IMR-90 (cell line): ENCODE results near the gene ZCWPW1. TPM values are rescaled to one million over a fixed set of nuclear protein-coding genes. Genes with fewer than 3 reads are reported as not detected.

Experiments
- ATAC-seq: fragments of 200-7000 bp; cut with Tn5 transposase; 2 replicates; pipeline ENCODE4 v1.9.1; 2020; ENCODE audit warnings: low read depth, mild to moderate bottlenecking, moderate library complexity
- BruUV-seq: library from RNA; stranded (reverse); fragments of 400-500 nt; replicated peaks from 2 replicates; lab custom pipeline; 2021; lab: Mats Ljungman, UMichigan
- CTCF ChIA-PET: fragments of 300-600 bp; formaldehyde crosslinking; extraction: SDS; loops from one replicate; lab custom pipeline; 2021; ENCODE audit warnings: antibody characterized with exemption; lab: Yijun Ruan, JAX
- POLR2A ChIA-PET: fragments of 300-600 bp; sonication (Branson Sonifier 250); formaldehyde crosslinking; loops from one replicate; lab custom pipeline; 2022; ENCODE audit warnings: antibody characterized with exemption; ENCODE audit not compliant: unreplicated experiment; lab: Charles Lee
- DNase-seq: peaks from one replicate; pipeline ENCODE4 v3.0.0; 2013
- H2AFZ ChIP-seq: replicated peaks from 2 replicates; pipeline ENCODE3; 2013; ENCODE audit warnings: low read length, mild to moderate bottlenecking; ENCODE audit not compliant: poor library complexity
- H2AK5ac ChIP-seq: 2 replicates; pipeline ENCODE4 v1.6.1; 2013; ENCODE audit warnings: low read depth, low read length, inconsistent platforms
- H2AK9ac ChIP-seq: replicated peaks from 2 replicates; pipeline ENCODE3; 2013; ENCODE audit warnings: mild to moderate bottlenecking, low read depth, low read length, moderate library complexity; ENCODE audit not compliant: poor library complexity
- H2BK120ac ChIP-seq: 2 replicates; pipeline ENCODE4 v1.6.1; 2013; ENCODE audit warnings: low read depth, low read length, inconsistent platforms
- H2BK15ac ChIP-seq: 3 replicates; pipeline ENCODE4 v1.6.1; 2013; ENCODE audit warnings: low read depth, low read length, inconsistent platforms
- H2BK20ac ChIP-seq: 2 replicates; pipeline ENCODE4 v1.6.1; 2013; ENCODE audit warnings: low read depth, mild to moderate bottlenecking, inconsistent platforms, low read length, moderate library complexity
- H2BK5ac ChIP-seq: 2 replicates; pipeline ENCODE4 v1.6.1; 2013; ENCODE audit warnings: mild to moderate bottlenecking, low read depth, low read length, inconsistent platforms; ENCODE audit not compliant: poor library complexity, severe bottlenecking
- H3K14ac ChIP-seq: replicated peaks from 2 replicates; pipeline ENCODE4 v1.6.1; 2013; ENCODE audit warnings: low read depth, low read length, inconsistent platforms
- H3K18ac ChIP-seq: 2 replicates; pipeline ENCODE4 v1.6.1; 2013; ENCODE audit warnings: low read depth, low read length, control low read depth
- H3K23ac ChIP-seq: 2 replicates; pipeline ENCODE4 v1.6.1; 2013; ENCODE audit warnings: low read depth, low read length, inconsistent platforms
- H3K27ac ChIP-seq: 2 replicates; pipeline ENCODE4 v1.5.1; 2013; ENCODE audit warnings: mild to moderate bottlenecking, control low read depth, low read length; ENCODE audit not compliant: insufficient read depth
- H3K27me3 ChIP-seq: 2 replicates; pipeline ENCODE4 v1.6.1; 2013; ENCODE audit warnings: low read length; ENCODE audit not compliant: control insufficient read depth, insufficient read depth
- H3K36me3 ChIP-seq: 2 replicates; pipeline ENCODE4 v1.6.1; 2013; ENCODE audit warnings: low read length, mixed read lengths; ENCODE audit not compliant: control insufficient read depth, insufficient read depth
- H3K4ac ChIP-seq: 2 replicates; pipeline ENCODE4 v1.6.1; 2013; ENCODE audit warnings: low read depth, low read length, inconsistent platforms
- H3K4me1 ChIP-seq: 2 replicates; pipeline ENCODE4 v1.6.1; 2013; ENCODE audit warnings: low read length, mixed read lengths; ENCODE audit not compliant: control insufficient read depth, insufficient read depth
- H3K4me2 ChIP-seq: 2 replicates; pipeline ENCODE4 v1.6.1; 2013; ENCODE audit warnings: low read depth, mild to moderate bottlenecking, control low read depth, low read length, moderate library complexity
- H3K4me3 ChIP-seq: 2 replicates; pipeline ENCODE4 v1.5.1; 2013; ENCODE audit warnings: low read depth, mild to moderate bottlenecking, control low read depth, low read length, moderate library complexity; ENCODE audit not compliant: insufficient read depth
- H3K56ac ChIP-seq: 2 replicates; pipeline ENCODE4 v1.6.1; 2013; ENCODE audit warnings: low read length, inconsistent platforms; ENCODE audit not compliant: insufficient read depth; ENCODE audit errors: extremely low read depth
- H3K79me1 ChIP-seq, 2 experiments: 2 replicates each; pipeline ENCODE4 v1.6.1; 2013; ENCODE audit warnings: low read length in 2 of 2, inconsistent platforms in 1 of 2, low read depth in 1 of 2
- H3K9ac ChIP-seq: 2 replicates; pipeline ENCODE4 v1.6.1; 2013; ENCODE audit warnings: low read depth, low read length, control low read depth
- H3K9me1 ChIP-seq: 2 replicates; pipeline ENCODE4 v1.6.1; 2013; ENCODE audit warnings: low read length, inconsistent platforms; ENCODE audit not compliant: insufficient read depth
- H3K9me3 ChIP-seq: 2 replicates; pipeline ENCODE4 v1.6.1; 2013; ENCODE audit warnings: low read length; ENCODE audit not compliant: control insufficient read depth, insufficient read depth
- H4K20me1 ChIP-seq: 2 replicates; pipeline ENCODE4 v1.6.1; 2013; ENCODE audit warnings: low read length, inconsistent platforms; ENCODE audit not compliant: insufficient read depth
- H4K5ac ChIP-seq: 2 replicates; pipeline ENCODE4 v1.6.1; 2013; ENCODE audit warnings: mild to moderate bottlenecking, low read depth, low read length, control low read depth
- H4K8ac ChIP-seq, 2 experiments: 2 replicates each; pipeline ENCODE4 v1.6.1; 2013; ENCODE audit warnings: low read depth in 2 of 2, low read length in 2 of 2, control low read depth in 1 of 2, inconsistent platforms in 1 of 2
- H4K91ac ChIP-seq: 2 replicates; pipeline ENCODE4 v1.6.1; 2013; ENCODE audit warnings: low read depth, low read length, inconsistent platforms; ENCODE audit not compliant: insufficient read depth
- BHLHE40 ChIP-seq: fragments of 150-350 bp; IDR thresholded peaks from 2 replicates; pipeline ENCODE4 v1.6.1; 2016; ENCODE audit warnings: mild to moderate bottlenecking, low read depth, low read length
- CEBPB ChIP-seq: IDR thresholded peaks from 2 replicates; pipeline ENCODE4 v1.6.1; 2012; ENCODE audit warnings: low read depth, low read length, improper control_type of control experiment
- CHD1 ChIP-seq: IDR thresholded peaks from 2 replicates; pipeline ENCODE4 v1.6.1; 2012; ENCODE audit warnings: low read depth, low read length, improper control_type of control experiment
- FOS ChIP-seq: fragments of 150-350 bp; IDR thresholded peaks from 2 replicates; pipeline ENCODE4 v1.6.1; 2016; ENCODE audit warnings: low read depth, low read length
- MAFK ChIP-seq: IDR thresholded peaks from 2 replicates; pipeline ENCODE4 v1.6.1; 2012; ENCODE audit warnings: low read depth, low read length, improper control_type of control experiment
- MAZ ChIP-seq: IDR thresholded peaks from 2 replicates; pipeline ENCODE4 v1.6.1; 2012; ENCODE audit warnings: low read depth, mild to moderate bottlenecking, low read length, improper control_type of control experiment, moderate library complexity, borderline replicate concordance
- MXI1 ChIP-seq: IDR thresholded peaks from 2 replicates; pipeline ENCODE4 v1.6.1; 2012; ENCODE audit warnings: low read depth, mild to moderate bottlenecking, low read length, moderate library complexity, borderline replicate concordance
- NFE2L2 ChIP-seq: fragments of 150-350 bp; IDR thresholded peaks from 2 replicates; pipeline ENCODE4 v1.6.1; 2016; ENCODE audit warnings: low read depth, mild to moderate bottlenecking, low read length
- POLR2A ChIP-seq: IDR thresholded peaks from 2 replicates; pipeline ENCODE4 v1.6.1; 2012; ENCODE audit warnings: mild to moderate bottlenecking, low read depth, low read length
- RAD21 ChIP-seq: IDR thresholded peaks from 2 replicates; pipeline ENCODE4 v1.6.1; 2012; ENCODE audit warnings: low read length, improper control_type of control experiment
- RCOR1 ChIP-seq: IDR thresholded peaks from 2 replicates; pipeline ENCODE4 v1.6.1; 2012; ENCODE audit warnings: mild to moderate bottlenecking, low read length, improper control_type of control experiment; ENCODE audit not compliant: insufficient replicate concordance
- RFX5 ChIP-seq: IDR thresholded peaks from 2 replicates; pipeline ENCODE4 v1.8.0; 2012; ENCODE audit warnings: low read depth, mild to moderate bottlenecking, low read length, moderate library complexity
- SMC3 ChIP-seq: fragments of 150-350 bp; IDR thresholded peaks from 2 replicates; pipeline ENCODE4 v1.6.1; 2016; ENCODE audit warnings: low read depth, mild to moderate bottlenecking, antibody characterized with exemption, low read length, moderate library complexity
- WGBS, 2 experiments: methylation state at CpG; one replicate each; pipeline versions ENCODE4 v1.1.5 to v1.1.7; 2013; ENCODE audit warnings: missing lambda C conversion rate in 2 of 2; ENCODE audit not compliant: insufficient read length in 1 of 2; ENCODE audit errors: extremely low coverage in 2 of 2; 5-methylcytosine and 5-hydroxymethylcytosine counted together
- dilution Hi-C: fragments of 300-500 bp; cut with HindIII; formaldehyde crosslinking; loops from one replicate; pipeline ENCODE4 v1.14.3; 2018; ENCODE audit warnings: low sequenced_read_pairs; ENCODE audit not compliant: unreplicated experiment
- in situ Hi-C: fragments of 300-500 bp; cut with MboI; formaldehyde crosslinking; loops from 3 replicates; pipeline ENCODE4 v1.14.3; 2019; ENCODE audit warnings: low sequenced_read_pairs, inconsistent platforms, mixed read lengths
- intact Hi-C: fragments of 100-400 bp; cut with micrococcal nuclease; formaldehyde crosslinking; loops from 2 replicates; pipeline ENCODE4 v1.10.0; 2022
- polyA plus RNA-seq, 3 experiments: library from polyadenylated mRNA; depleted of rRNA; stranded (reverse); fragments of >200 nt; gene quantifications; 2 replicates each; pipeline ENCODE4 v1.2.3, GENCODE V29; 2012; ENCODE audit warnings: low replicate concordance in 1 of 3
- total RNA-seq: library from RNA; depleted of rRNA; stranded (reverse); fragments of >200 nt; gene quantifications from 2 replicates; pipeline ENCODE4 v1.2.3, GENCODE V29; 2012
- TF ChIP-seq, protein P1 (sequence below): conservative IDR thresholded peaks from 2 replicates; pipeline ENCODE4 v1.5.1; 2012; ENCODE audit warnings: mild to moderate bottlenecking, low read depth, low read length, improper control_type of control experiment
- TF ChIP-seq, protein P2 (sequence below): fragments of 150-350 bp; IDR thresholded peaks from 2 replicates; pipeline ENCODE4 v1.6.1; 2016; ENCODE audit warnings: low read depth, mild to moderate bottlenecking, low read length, moderate library complexity, borderline replicate concordance
- TF ChIP-seq, protein P3 (sequence below): fragments of 150-350 bp; IDR thresholded peaks from 2 replicates; pipeline ENCODE4 v1.6.1; 2017; ENCODE audit warnings: mild to moderate bottlenecking, antibody characterized with exemption, low read length, low read depth

The ZCWPW1 gene
- total and polyA plus RNA-seq, 2 of the 4 experiments (the other 2 are of a cell fraction) = 0.72 to 1.3 TPM

DNA sequence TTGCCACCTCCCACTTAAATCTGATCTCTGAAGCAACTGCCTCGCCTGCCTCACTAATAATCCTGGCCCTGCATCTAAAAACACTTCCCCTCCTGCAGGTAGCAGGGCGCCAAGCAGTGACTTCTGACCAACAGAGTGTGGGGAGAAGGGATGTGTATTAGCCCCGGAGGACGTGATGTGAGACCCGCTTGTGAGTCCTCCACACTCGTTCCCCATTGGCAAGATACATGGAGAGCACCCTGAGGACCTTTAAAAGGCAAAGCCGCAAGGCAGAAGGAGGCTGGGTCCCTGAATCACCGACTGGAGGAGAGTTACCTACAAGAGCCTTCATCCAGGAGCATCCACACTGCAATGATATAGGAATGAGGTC, 61.3 kb downstream of the ZCWPW1 start:
- no peak overlapping the region for H4K91ac ChIP-seq
- H3K4me1 ChIP-seq = peaks cover 3% of the 10 kb centered on the region
- DNase-seq = no peak
- CTCF ChIA-PET = no interaction called here
- H3K56ac ChIP-seq = no peak overlapping the region
- no peak overlapping the region for H3K4me3 ChIP-seq
- H3K36me3 ChIP-seq = peaks cover 6% of the 10 kb centered on the region
- in situ Hi-C loops = no loop called here
- no peak overlapping the region for H4K8ac ChIP-seq
- no peak overlapping the region for H3K4ac ChIP-seq
- no peak for ATAC-seq
- TF ChIP-seq RFX5 (no peak), NFE2L2 (no peak), MXI1 (no peak), RAD21 (no peak), CHD1 (no peak), MAZ (no peak), SMC3 (no peak), FOS (no peak), RCOR1 (no peak), MAFK (no peak), POLR2A (no peak), BHLHE40 (no peak), CEBPB (no peak)
- TF ChIP-seq, protein P1, sequence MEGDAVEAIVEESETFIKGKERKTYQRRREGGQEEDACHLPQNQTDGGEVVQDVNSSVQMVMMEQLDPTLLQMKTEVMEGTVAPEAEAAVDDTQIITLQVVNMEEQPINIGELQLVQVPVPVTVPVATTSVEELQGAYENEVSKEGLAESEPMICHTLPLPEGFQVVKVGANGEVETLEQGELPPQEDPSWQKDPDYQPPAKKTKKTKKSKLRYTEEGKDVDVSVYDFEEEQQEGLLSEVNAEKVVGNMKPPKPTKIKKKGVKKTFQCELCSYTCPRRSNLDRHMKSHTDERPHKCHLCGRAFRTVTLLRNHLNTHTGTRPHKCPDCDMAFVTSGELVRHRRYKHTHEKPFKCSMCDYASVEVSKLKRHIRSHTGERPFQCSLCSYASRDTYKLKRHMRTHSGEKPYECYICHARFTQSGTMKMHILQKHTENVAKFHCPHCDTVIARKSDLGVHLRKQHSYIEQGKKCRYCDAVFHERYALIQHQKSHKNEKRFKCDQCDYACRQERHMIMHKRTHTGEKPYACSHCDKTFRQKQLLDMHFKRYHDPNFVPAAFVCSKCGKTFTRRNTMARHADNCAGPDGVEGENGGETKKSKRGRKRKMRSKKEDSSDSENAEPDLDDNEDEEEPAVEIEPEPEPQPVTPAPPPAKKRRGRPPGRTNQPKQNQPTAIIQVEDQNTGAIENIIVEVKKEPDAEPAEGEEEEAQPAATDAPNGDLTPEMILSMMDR = no peak
- TF ChIP-seq, protein P2, sequence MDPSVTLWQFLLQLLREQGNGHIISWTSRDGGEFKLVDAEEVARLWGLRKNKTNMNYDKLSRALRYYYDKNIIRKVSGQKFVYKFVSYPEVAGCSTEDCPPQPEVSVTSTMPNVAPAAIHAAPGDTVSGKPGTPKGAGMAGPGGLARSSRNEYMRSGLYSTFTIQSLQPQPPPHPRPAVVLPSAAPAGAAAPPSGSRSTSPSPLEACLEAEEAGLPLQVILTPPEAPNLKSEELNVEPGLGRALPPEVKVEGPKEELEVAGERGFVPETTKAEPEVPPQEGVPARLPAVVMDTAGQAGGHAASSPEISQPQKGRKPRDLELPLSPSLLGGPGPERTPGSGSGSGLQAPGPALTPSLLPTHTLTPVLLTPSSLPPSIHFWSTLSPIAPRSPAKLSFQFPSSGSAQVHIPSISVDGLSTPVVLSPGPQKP = no peak
- TF ChIP-seq, protein P3, sequence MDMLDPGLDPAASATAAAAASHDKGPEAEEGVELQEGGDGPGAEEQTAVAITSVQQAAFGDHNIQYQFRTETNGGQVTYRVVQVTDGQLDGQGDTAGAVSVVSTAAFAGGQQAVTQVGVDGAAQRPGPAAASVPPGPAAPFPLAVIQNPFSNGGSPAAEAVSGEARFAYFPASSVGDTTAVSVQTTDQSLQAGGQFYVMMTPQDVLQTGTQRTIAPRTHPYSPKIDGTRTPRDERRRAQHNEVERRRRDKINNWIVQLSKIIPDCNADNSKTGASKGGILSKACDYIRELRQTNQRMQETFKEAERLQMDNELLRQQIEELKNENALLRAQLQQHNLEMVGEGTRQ = no peak
- no peak overlapping the region for H3K27ac ChIP-seq
- no peak overlapping the region for H3K23ac ChIP-seq
- no peak overlapping the region for H4K5ac ChIP-seq
- no peaks in the 10 kb centered on the region for H3K79me1 ChIP-seq
- no peak overlapping the region for H2AFZ ChIP-seq
- intact Hi-C loops = no loop called here
- no peak overlapping the region for H2BK20ac ChIP-seq
- H2AK9ac ChIP-seq = no peak overlapping the region
- no peak overlapping the region for H3K4me2 ChIP-seq
- no CpG with 5 or more reads among the region's 8 CpGs for WGBS, 2 experiments
- H2AK5ac ChIP-seq = no peak overlapping the region
- H2BK120ac ChIP-seq = no peak overlapping the region
- H3K27me3 ChIP-seq = no peaks in the 10 kb centered on the region
- H3K14ac ChIP-seq = no peak overlapping the region
- H3K9me1 ChIP-seq = 0 out of 2 replicates have a peak, but pooled peaks cover 6% of the 10 kb centered on the region
- no peaks in the 10 kb centered on the region for H4K20me1 ChIP-seq
- no peak overlapping the region for H2BK5ac ChIP-seq
- H3K9ac ChIP-seq = no peak overlapping the region
- H3K9me3 ChIP-seq = no peaks in the 10 kb centered on the region
- dilution Hi-C loops = no loop called here
- no peak overlapping the region for H2BK15ac ChIP-seq
- H3K18ac ChIP-seq = no peak overlapping the region
- POLR2A ChIA-PET = no interaction called here
- BruUV-seq = no TSS peak
